Measurements from ENCODE around the gene COL27A1.

COL27A1 gene

DNA sequence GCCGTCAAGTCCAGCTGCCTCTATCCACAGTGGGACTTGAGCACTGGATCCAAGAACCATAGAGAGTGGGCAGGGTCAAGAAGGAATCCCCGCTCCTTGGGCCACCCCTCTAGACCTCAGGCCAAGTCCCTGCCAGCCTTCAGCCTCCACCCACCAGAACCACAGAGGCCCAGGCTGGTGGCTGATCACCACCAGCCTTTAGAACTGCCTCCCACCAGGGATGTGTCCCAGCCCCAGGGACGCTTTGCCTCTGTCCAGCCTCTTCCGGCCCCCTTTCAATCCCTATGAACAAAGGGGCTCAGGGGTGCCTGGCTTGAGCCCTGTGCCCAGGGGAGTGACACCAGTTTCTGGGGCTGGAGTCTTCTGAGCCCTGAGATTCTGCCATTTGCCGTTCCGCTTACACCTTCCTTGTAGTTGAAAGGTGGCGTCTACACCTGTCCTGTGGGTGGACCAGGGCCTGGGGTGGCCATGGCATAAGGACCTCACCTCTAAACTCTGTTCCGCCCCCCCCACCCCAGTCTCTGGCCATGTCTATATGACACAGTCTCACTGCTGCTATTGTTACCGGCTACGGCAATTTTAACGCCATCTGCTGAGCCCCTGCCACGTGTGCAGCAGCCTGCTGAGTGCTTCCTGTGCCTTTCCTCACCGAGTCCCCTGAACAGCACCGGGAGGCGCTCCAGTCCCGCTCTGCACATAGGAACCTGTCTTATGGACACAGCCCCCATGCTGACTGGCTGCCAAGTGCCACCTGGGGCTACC lies 131.8 kb downstream of the COL27A1 start:
- no peaks in the 10 kb centered on the region for H3K4me1 ChIP-seq (ENCODE audit: control insufficient read depth, insufficient read depth, low read length)
- ChIA-PET POLR2A (interaction anchor here (1.4 kb wide), 1 partner anchor 178 kb away, joined by 3 read pairs; no protein-coding TSS in a partner anchor), CTCF (interaction anchor here (0.6 to 8.5 kb wide), 6 partner anchors 132 to 204 kb away, joined by 3 to 225 read pairs (median 6); partner anchors contain the start of gene COL27A1)
- H3K9me3 ChIP-seq (ENCODE audit: control insufficient read depth, insufficient read depth, low read depth, low read length), result no peaks in the 10 kb centered on the region
- H3K4me3 ChIP-seq (ENCODE audit: low read depth, low read length), result no peak overlapping the region
- TF ChIP-seq, protein P1, sequence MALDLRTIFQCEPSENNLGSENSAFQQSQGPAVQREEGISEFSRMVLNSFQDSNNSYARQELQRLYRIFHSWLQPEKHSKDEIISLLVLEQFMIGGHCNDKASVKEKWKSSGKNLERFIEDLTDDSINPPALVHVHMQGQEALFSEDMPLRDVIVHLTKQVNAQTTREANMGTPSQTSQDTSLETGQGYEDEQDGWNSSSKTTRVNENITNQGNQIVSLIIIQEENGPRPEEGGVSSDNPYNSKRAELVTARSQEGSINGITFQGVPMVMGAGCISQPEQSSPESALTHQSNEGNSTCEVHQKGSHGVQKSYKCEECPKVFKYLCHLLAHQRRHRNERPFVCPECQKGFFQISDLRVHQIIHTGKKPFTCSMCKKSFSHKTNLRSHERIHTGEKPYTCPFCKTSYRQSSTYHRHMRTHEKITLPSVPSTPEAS (tag by site-specific recombination; IDR thresholded peaks at IDR 0.05), result no peak
- no peak for TF ChIP-seq KLF8 (tag by site-specific recombination; IDR thresholded peaks at IDR 0.05)
- TF ChIP-seq KLF1 (tag by site-specific recombination; IDR thresholded peaks at IDR 0.05), result no peak
- H3K27ac ChIP-seq (ENCODE audit: extremely low read depth, low read depth, low read length), result no peak overlapping the region
- peaks cover 0 to 7% of the 10 kb centered on the region in 2 experiments; a peak in 1 of 3 replicates for H3K36me3 ChIP-seq (ENCODE audit: control insufficient read depth in 2 of 2, insufficient read depth in 1 of 2, low read length in 2 of 2)

DNA sequence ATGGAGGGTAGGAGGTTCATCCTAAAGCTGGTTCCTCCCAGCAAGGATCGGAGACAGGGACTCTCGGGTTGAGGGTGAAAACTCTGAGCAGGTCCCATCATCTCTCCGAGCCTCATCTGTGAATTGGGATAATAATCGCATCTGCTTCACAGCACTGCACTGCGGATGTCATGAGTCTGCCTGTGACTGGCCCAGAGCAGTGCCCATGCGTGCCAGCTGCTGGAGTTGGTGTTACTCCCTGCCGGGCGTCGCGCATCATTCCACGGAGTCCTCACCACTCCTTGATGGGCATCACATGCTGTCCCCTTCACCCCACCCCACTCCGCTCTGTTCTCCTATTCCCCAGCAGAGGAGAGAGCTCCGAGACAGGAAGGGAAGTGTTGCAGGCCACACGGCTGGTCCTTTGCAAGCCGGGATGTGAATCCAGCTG lies 132.4 kb downstream of the COL27A1 start:
- no peak overlapping the region for H3K4me3 ChIP-seq (ENCODE audit: low read depth, low read length)
- ChIA-PET CTCF (interaction anchor here (0.6 to 8.5 kb wide), 5 partner anchors 18 to 205 kb away, joined by 3 to 225 read pairs (median 5); partner anchors contain the start of gene COL27A1), POLR2A (interaction anchor here (1.4 kb wide), 1 partner anchor 179 kb away, joined by 3 read pairs; no protein-coding TSS in a partner anchor)
- H3K4me1 ChIP-seq (ENCODE audit: control insufficient read depth, insufficient read depth, low read length), result no peaks in the 10 kb centered on the region
- TF ChIP-seq ZFP41 (tag by site-specific recombination; IDR thresholded peaks at IDR 0.05; ENCODE audit: borderline replicate concordance) (no peak), MYNN (tag by site-specific recombination; IDR thresholded peaks at IDR 0.05; ENCODE audit: borderline replicate concordance) (no peak), ZNF654 (tag by site-specific recombination; IDR thresholded peaks at IDR 0.05; ENCODE audit: low read depth) (no peak), ZNF121 (tag by site-specific recombination; IDR thresholded peaks at IDR 0.05) (no peak), ZNF549 (tag by site-specific recombination; IDR thresholded peaks at IDR 0.05) (no peak), ZNF558 (tag by site-specific recombination; IDR thresholded peaks at IDR 0.05) (no peak), ZNF623 (tag by site-specific recombination; IDR thresholded peaks at IDR 0.05) (no peak), ZNF433 (tag by site-specific recombination; IDR thresholded peaks at IDR 0.05; ENCODE audit: low read depth) (no peak), ZNF561 (tag by site-specific recombination; IDR thresholded peaks at IDR 0.05; ENCODE audit: borderline replicate concordance) (no peak), ZNF624 (tag by site-specific recombination; IDR thresholded peaks at IDR 0.05) (no peak), ZNF596 (tag by site-specific recombination; IDR thresholded peaks at IDR 0.05) (no peak), ZNF585B (tag by site-specific recombination; IDR thresholded peaks at IDR 0.05) (no peak), HOXC10 (CRISPR knock-in tag; IDR thresholded peaks at IDR 0.05) (no peak), TRIM28 (IDR thresholded peaks at IDR 0.05; ENCODE audit: borderline replicate concordance, low read length) (no peak), ZNF138 (tag by site-specific recombination; IDR thresholded peaks at IDR 0.05; ENCODE audit: borderline replicate concordance) (no peak)
- TF ChIP-seq, protein P1 (tag by site-specific recombination; IDR thresholded peaks at IDR 0.05), result no peak
- TF ChIP-seq, protein P2, sequence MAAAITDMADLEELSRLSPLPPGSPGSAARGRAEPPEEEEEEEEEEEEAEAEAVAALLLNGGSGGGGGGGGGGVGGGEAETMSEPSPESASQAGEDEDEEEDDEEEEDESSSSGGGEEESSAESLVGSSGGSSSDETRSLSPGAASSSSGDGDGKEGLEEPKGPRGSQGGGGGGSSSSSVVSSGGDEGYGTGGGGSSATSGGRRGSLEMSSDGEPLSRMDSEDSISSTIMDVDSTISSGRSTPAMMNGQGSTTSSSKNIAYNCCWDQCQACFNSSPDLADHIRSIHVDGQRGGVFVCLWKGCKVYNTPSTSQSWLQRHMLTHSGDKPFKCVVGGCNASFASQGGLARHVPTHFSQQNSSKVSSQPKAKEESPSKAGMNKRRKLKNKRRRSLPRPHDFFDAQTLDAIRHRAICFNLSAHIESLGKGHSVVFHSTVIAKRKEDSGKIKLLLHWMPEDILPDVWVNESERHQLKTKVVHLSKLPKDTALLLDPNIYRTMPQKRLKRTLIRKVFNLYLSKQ (tag by site-specific recombination; IDR thresholded peaks at IDR 0.05; ENCODE audit: borderline replicate concordance), result no peak
- TF ChIP-seq, protein P3, sequence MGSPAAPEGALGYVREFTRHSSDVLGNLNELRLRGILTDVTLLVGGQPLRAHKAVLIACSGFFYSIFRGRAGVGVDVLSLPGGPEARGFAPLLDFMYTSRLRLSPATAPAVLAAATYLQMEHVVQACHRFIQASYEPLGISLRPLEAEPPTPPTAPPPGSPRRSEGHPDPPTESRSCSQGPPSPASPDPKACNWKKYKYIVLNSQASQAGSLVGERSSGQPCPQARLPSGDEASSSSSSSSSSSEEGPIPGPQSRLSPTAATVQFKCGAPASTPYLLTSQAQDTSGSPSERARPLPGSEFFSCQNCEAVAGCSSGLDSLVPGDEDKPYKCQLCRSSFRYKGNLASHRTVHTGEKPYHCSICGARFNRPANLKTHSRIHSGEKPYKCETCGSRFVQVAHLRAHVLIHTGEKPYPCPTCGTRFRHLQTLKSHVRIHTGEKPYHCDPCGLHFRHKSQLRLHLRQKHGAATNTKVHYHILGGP (tag by site-specific recombination; IDR thresholded peaks at IDR 0.05), result no peak
- TF ChIP-seq, protein P4, sequence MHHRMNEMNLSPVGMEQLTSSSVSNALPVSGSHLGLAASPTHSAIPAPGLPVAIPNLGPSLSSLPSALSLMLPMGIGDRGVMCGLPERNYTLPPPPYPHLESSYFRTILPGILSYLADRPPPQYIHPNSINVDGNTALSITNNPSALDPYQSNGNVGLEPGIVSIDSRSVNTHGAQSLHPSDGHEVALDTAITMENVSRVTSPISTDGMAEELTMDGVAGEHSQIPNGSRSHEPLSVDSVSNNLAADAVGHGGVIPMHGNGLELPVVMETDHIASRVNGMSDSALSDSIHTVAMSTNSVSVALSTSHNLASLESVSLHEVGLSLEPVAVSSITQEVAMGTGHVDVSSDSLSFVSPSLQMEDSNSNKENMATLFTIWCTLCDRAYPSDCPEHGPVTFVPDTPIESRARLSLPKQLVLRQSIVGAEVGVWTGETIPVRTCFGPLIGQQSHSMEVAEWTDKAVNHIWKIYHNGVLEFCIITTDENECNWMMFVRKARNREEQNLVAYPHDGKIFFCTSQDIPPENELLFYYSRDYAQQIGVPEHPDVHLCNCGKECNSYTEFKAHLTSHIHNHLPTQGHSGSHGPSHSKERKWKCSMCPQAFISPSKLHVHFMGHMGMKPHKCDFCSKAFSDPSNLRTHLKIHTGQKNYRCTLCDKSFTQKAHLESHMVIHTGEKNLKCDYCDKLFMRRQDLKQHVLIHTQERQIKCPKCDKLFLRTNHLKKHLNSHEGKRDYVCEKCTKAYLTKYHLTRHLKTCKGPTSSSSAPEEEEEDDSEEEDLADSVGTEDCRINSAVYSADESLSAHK (tag by site-specific recombination; IDR thresholded peaks at IDR 0.05), result no peak
- TF ChIP-seq, protein P5, sequence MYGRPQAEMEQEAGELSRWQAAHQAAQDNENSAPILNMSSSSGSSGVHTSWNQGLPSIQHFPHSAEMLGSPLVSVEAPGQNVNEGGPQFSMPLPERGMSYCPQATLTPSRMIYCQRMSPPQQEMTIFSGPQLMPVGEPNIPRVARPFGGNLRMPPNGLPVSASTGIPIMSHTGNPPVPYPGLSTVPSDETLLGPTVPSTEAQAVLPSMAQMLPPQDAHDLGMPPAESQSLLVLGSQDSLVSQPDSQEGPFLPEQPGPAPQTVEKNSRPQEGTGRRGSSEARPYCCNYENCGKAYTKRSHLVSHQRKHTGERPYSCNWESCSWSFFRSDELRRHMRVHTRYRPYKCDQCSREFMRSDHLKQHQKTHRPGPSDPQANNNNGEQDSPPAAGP (tag by site-specific recombination; IDR thresholded peaks at IDR 0.05), result no peak
- H3K27ac ChIP-seq (ENCODE audit: extremely low read depth, low read depth, low read length), result no peak overlapping the region
- peaks cover 0 to 10% of the 10 kb centered on the region in 2 experiments; a peak in 1 of 3 replicates for H3K36me3 ChIP-seq (ENCODE audit: control insufficient read depth in 2 of 2, insufficient read depth in 1 of 2, low read length in 2 of 2)
- no peaks in the 10 kb centered on the region for H3K9me3 ChIP-seq (ENCODE audit: control insufficient read depth, insufficient read depth, low read depth, low read length)

Data from HEK293 (cell line).